ENCODE results near the gene ALS2.

DNA sequence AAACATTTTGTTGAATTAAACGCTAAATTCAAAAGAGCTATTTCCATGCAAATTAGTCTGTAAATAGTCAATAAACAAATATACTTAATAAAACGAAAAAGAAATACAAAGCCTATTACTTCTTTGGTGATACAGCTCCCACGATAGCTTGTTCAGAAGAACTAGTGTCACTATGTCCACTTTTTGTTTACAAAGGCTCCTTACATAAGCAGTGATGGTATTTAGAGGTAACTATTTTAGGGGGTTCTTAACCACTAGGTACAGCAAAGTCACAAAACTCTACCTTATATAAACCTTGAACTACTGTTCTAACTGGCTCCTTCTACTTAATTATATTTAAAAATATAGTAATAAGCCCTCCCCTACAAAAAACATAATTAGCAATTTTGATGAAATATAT, 21.9 kb downstream of the ALS2 start:
- TF ChIP-seq, protein P1, sequence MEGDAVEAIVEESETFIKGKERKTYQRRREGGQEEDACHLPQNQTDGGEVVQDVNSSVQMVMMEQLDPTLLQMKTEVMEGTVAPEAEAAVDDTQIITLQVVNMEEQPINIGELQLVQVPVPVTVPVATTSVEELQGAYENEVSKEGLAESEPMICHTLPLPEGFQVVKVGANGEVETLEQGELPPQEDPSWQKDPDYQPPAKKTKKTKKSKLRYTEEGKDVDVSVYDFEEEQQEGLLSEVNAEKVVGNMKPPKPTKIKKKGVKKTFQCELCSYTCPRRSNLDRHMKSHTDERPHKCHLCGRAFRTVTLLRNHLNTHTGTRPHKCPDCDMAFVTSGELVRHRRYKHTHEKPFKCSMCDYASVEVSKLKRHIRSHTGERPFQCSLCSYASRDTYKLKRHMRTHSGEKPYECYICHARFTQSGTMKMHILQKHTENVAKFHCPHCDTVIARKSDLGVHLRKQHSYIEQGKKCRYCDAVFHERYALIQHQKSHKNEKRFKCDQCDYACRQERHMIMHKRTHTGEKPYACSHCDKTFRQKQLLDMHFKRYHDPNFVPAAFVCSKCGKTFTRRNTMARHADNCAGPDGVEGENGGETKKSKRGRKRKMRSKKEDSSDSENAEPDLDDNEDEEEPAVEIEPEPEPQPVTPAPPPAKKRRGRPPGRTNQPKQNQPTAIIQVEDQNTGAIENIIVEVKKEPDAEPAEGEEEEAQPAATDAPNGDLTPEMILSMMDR (IDR thresholded peaks at IDR 0.05): no peak
- TF ChIP-seq POLR2AphosphoS5 (IDR thresholded peaks at IDR 0.05): no peak
- no peak for TF ChIP-seq POLR2A (IDR thresholded peaks at IDR 0.05)
- TF ChIP-seq EP300 (IDR thresholded peaks at IDR 0.05): no peak

Measured in suprapubic skin (tissue), 4 donors.